IPS DF 6.9 (cell line): ENCODE data around the gene THSD8.
A peak's percentile ranks its signal among the peaks of the same experiment; 100 is the strongest.

Experiments
- DNase-seq: peaks from one replicate; pipeline ENCODE4 v3.0.0-alpha.2; 2013; ENCODE audit warnings: low read depth, low spot score
- H3K27ac ChIP-seq: one replicate; pipeline ENCODE4 v1.5.1; 2013; ENCODE audit warnings: low read length, control low read depth
- H3K27me3 ChIP-seq: 2 replicates; pipeline ENCODE4 v1.6.1; 2013; ENCODE audit warnings: mild to moderate bottlenecking, low read length; ENCODE audit not compliant: control insufficient read depth, insufficient read depth
- H3K36me3 ChIP-seq: 2 replicates; pipeline ENCODE4 v1.6.1; 2013; ENCODE audit warnings: low read length; ENCODE audit not compliant: control insufficient read depth, insufficient read depth
- H3K4me1 ChIP-seq: 2 replicates; pipeline ENCODE4 v1.6.1; 2013; ENCODE audit warnings: low read length; ENCODE audit not compliant: control insufficient read depth, insufficient read depth
- H3K4me3 ChIP-seq: 2 replicates; pipeline ENCODE4 v1.5.1; 2013; ENCODE audit warnings: mild to moderate bottlenecking, low read length
- H3K9me3 ChIP-seq: 2 replicates; pipeline ENCODE4 v1.6.1; 2013; ENCODE audit warnings: low read length, inconsistent platforms; ENCODE audit not compliant: control insufficient read depth, insufficient read depth
- WGBS: extraction: QIAGEN DNeasy Blood & Tissue Kit; methylation state at CpG from one replicate; pipeline ENCODE4 v1.1.7; 2013; ENCODE audit warnings: mixed read lengths, missing lambda C conversion rate; ENCODE audit not compliant: insufficient read length, insufficient coverage; 5-methylcytosine and 5-hydroxymethylcytosine counted together

THSD8 gene

DNA sequence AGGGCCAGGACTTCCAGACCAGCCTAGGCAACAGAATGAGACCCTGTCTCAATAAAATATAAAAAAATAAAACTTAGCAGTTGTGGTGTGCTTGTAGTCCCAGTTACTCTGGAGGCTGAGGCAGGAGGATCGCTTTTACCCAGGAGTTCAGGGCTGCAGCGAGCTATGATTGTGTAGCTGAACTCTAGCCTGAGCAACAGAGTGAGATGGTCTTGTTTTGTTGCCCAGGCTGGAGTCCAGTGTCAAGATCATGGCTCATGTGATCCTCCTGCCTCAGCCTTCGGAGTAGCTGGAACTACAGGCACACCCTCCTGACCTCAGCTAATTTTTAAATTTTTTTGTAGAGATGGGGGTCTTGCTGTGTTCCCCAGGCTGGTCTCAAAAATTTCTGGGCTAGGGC, 14.9 kb upstream of the THSD8 start:
- no peaks in the 10 kb centered on the region for H3K9me3 ChIP-seq
- no peak overlapping the region for H3K4me3 ChIP-seq
- peaks cover 17% of the 10 kb centered on the region for H3K4me1 ChIP-seq
- DNase-seq: no peak
- H3K36me3 ChIP-seq: no peaks in the 10 kb centered on the region; the same call in 1 of the 2 replicates
- H3K27ac ChIP-seq: no peak overlapping the region
- no CpG with 5 or more reads among the region's 3 CpGs for WGBS
- no peaks in the 10 kb centered on the region for H3K27me3 ChIP-seq

DNA sequence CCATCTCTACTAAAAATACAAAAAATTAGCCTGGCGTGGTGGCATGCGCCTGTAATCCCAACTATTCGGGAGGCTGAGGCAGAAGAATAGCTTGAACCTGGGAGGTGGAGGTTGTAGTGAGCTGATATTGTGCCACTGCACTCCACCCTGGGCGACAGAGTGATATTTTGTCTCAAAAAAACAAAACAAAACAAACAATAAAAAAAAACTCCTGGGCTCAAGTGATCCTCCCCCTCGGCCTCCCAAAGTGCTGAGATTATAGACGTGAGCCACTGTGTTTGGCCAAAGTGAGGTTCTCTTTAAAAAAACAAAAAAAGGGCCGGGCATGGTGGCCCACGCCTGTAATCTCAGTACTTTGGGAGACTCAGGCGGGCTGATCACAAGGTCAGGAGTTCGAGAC, 14.4 kb upstream of the THSD8 start:
- Histone ChIP-seq H3K27me3 (no peaks in the 10 kb centered on the region), H3K9me3 (no peaks in the 10 kb centered on the region), H3K4me1 (peaks cover 13% of the 10 kb centered on the region), H3K36me3 (no peaks in the 10 kb centered on the region; the same call in 1 of the 2 replicates), H3K4me3 (no peak overlapping the region), H3K27ac (no peak overlapping the region)
- DNase-seq: no peak
- no CpG with 5 or more reads among the region's 10 CpGs for WGBS

DNA sequence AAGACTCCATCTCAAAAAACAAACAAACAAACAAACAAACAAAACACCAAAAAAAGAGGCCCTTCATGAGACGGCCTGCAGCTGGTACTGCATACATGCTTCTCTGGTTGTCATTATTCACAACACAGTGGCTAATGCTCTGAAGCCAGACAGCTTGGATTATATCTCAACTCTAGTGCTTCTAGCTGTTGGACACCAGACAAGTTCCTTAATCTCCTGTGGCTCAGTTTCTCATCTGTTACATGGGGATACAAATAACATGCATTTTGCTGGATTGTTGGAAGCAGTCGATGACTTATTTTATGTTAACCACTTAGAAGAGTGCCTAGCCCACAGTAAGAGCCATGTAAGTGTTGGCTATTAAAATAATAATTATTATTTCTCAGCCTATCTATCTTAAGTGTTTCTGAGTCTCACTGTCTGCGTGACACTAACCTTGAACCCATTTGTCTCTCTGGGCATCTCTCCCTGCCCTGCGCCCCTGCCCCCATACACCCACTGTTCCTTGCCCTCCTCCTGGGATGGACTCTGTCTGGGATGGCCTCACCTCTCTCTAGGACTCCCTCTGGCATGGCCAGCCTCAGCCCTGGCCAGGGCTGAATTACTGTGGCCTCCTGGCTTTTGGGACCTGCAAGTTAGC, 13.7 kb upstream of the THSD8 start:
- peaks cover 14% of the 10 kb centered on the region for H3K4me1 ChIP-seq
- no peaks in the 10 kb centered on the region for H3K9me3 ChIP-seq
- no peak for DNase-seq
- no peaks in the 10 kb centered on the region for H3K36me3 ChIP-seq
- H3K4me3 ChIP-seq: no peak overlapping the region
- no CpG with 5 or more reads among the region's 4 CpGs for WGBS
- H3K27me3 ChIP-seq: no peaks in the 10 kb centered on the region
- no peak overlapping the region for H3K27ac ChIP-seq

DNA sequence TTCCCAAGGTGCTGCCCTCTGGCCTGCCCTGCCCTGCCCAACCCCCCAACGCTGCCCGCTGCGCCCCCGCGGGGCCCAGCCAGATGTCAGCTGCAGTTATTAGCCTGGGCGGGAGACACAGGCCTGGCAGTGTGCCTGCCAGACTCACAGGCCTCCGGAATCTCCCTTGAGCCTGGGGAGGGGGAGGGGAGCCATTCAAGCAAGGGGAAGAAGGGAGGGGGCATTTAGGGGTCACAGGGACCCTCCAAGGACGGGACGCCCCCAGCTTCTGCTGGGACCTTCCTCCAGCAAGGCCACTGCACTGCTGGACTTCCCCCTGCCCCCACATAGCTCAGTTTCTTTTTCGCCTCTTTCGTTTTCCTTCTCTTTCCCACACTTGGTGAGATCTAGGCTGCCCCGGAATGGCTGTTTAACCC, 13.2 kb upstream of the THSD8 start:
- H3K9me3 ChIP-seq: no peaks in the 10 kb centered on the region
- H3K27me3 ChIP-seq: no peaks in the 10 kb centered on the region
- no peak overlapping the region for H3K27ac ChIP-seq
- no peak overlapping the region; the same call in 1 of the 2 replicates for H3K4me3 ChIP-seq
- no peaks in the 10 kb centered on the region for H3K36me3 ChIP-seq
- WGBS: no CpG with 5 or more reads among the region's 12 CpGs
- no peak for DNase-seq
- peaks cover 10% of the 10 kb centered on the region for H3K4me1 ChIP-seq

DNA sequence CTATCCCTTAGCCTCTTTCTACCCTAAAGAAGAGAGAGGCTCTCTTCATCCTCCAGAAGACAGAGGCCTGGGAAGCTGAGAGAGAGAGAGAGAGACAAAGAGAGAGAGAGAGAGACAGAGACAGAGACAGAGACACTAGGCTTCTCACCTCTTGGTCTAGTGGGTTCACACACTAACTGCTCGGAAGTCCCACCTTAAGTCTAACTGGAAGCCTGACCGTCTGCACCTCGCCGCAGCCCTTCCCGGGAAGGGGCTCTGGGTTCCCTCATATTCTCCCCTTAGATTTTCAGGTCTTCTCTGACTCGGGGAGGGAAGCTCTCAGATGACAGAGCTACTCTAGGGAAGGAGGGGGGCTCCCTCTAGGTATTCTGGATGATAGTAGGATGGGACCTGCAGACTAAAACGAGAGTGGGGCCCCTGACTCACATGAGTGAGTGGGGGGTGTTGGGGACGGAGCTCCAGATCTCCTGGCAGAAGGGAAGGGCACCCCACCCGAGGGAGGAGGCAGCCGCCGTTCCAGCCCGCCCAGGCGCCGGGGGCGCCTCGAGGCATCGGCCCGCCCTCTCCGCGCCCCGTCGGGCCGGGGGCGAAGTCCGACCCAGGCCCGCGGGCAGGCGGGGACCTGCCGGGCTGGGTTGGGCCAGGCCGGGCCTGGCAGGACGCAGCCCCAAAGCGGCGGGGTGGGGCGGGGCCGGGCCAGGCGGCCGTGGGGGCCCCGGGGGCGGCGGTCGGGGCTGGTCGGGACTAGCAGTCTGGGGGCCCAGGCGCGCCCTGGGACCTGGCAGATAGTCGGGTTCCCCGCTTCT, 12.6 kb upstream of the THSD8 start:
- Histone ChIP-seq H3K36me3 (no peaks in the 10 kb centered on the region), H3K27ac (no peak overlapping the region), H3K4me1 (peaks cover 10% of the 10 kb centered on the region), H3K4me3 (peak overlapping the region; percentile 43; the same call in 1 of the 2 replicates), H3K9me3 (no peaks in the 10 kb centered on the region), H3K27me3 (no peaks in the 10 kb centered on the region)
- no CpG with 5 or more reads among the region's 46 CpGs for WGBS
- DNase-seq: no peak

DNA sequence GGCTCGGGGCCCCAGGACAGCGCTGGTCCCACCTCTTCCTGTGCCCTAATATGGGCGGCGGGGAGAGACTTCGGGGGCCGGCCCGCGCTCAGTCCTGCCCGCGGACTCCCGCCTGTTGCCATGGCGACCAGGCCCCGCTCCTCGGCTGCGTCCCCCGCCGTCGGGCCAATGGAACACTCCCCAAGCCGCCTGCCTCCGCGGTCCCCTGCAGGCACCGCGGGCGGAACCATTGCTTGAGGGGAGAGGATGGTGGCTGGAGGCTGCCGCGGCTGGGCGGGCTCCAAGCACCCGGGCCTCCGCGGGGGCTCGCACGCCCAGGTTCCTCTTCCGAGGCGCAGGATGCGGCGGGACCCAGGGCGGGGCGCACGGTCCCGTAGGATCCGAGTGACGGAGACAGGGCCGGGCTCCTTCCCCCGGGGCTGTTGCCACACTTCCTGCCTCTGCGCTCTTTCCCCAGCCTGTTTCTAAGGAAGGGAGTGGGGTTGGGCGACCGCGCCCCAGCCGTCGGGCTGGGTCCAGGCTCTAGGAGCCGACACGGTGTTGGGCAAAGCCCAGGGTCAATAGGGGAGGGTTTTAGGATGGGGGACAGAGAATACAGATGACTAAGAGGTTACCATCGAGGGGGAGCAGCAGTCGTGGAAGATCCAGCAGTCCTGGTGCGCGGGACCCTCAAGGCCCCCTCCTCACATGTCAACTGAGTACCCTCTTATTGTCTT, 11.8 kb upstream of the THSD8 start:
- H3K27me3 ChIP-seq: no peaks in the 10 kb centered on the region
- H3K4me3 ChIP-seq: peak overlapping the region; percentile 43; the same call in 1 of the 2 replicates
- WGBS: no CpG with 5 or more reads among the region's 56 CpGs
- DNase-seq: no peak
- H3K36me3 ChIP-seq: no peaks in the 10 kb centered on the region
- H3K9me3 ChIP-seq: no peaks in the 10 kb centered on the region
- no peak overlapping the region for H3K27ac ChIP-seq
- peaks cover 10% of the 10 kb centered on the region for H3K4me1 ChIP-seq

DNA sequence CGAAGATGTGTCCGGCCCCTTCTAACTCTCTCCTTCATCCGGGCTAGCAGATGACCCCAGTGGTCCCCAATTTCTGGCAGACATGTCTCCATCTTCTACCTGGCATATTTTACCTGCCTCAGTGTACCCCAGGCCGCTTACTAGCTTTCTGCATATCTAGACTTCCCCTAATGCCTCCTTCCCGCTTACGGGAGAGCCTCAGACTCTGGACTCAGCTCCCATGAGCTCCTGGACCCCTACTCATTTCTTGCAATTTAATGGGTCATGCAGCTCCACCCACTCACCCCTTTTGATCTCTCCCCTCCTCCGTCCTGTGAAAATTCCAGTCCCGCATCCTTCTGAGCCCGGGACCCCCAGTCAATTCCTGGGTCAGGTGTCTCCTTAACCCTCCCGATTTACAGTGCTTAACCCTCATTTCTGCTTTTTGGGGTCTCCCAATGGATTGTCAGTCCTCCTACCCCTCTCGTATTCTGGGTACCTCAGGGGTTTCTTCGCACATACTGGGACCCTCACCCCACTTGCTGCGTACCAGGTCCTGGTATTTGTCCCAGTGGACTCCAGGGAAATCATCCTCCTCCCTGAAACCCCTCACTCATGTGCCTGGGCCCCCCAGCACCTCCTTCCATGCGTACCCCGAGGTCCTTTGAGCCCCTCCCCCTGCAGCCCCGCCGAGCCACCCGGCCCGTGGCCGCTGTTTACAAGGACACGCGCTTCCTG, 11.1 kb upstream of the THSD8 start:
- Histone ChIP-seq H3K36me3 (no peaks in the 10 kb centered on the region), H3K4me1 (peaks cover 10% of the 10 kb centered on the region), H3K27me3 (no peaks in the 10 kb centered on the region), H3K9me3 (no peaks in the 10 kb centered on the region), H3K27ac (no peak overlapping the region), H3K4me3 (peak overlapping the region; percentile 59; the same call in 1 of the 2 replicates)
- WGBS: no CpG with 5 or more reads among the region's 22 CpGs
- DNase-seq: no peak

DNA sequence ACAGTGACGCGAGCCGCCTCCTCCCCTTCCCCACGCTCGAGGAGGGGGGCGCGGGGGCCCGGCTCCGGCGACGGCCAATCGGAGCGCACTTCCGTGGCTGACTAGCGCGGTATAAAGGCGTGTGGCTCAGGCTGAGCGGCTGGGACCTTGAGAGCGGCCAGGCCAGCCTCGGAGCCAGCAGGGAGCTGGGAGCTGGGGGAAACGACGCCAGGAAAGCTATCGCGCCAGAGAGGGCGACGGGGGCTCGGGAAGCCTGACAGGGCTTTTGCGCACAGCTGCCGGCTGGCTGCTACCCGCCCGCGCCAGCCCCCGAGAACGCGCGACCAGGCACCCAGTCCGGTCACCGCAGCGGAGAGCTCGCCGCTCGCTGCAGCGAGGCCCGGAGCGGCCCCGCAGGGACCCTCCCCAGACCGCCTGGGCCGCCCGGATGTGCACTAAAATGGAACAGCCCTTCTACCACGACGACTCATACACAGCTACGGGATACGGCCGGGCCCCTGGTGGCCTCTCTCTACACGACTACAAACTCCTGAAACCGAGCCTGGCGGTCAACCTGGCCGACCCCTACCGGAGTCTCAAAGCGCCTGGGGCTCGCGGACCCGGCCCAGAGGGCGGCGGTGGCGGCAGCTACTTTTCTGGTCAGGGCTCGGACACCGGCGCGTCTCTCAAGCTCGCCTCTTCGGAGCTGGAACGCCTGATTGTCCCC, 10.4 kb upstream of the THSD8 start, which contains the start of gene JUNB:
Gene JUNB (plus strand): TSS at position 142 of the 706 bp plus-strand sequence. CDS start 286 bp downstream, at position 428.
- Histone ChIP-seq H3K27ac (no peak within 1 kb of the TSS), H3K36me3 (no peaks in the 10 kb centered on the region), H3K4me3 (peak within 1 kb of the TSS; percentile 59), H3K9me3 (no peaks in the 10 kb centered on the region), H3K27me3 (no peaks in the 10 kb centered on the region), H3K4me1 (peaks cover 13% of the 10 kb centered on the region)
- no peak for DNase-seq
- no CpG with 5 or more reads among the region's 73 CpGs for WGBS

DNA sequence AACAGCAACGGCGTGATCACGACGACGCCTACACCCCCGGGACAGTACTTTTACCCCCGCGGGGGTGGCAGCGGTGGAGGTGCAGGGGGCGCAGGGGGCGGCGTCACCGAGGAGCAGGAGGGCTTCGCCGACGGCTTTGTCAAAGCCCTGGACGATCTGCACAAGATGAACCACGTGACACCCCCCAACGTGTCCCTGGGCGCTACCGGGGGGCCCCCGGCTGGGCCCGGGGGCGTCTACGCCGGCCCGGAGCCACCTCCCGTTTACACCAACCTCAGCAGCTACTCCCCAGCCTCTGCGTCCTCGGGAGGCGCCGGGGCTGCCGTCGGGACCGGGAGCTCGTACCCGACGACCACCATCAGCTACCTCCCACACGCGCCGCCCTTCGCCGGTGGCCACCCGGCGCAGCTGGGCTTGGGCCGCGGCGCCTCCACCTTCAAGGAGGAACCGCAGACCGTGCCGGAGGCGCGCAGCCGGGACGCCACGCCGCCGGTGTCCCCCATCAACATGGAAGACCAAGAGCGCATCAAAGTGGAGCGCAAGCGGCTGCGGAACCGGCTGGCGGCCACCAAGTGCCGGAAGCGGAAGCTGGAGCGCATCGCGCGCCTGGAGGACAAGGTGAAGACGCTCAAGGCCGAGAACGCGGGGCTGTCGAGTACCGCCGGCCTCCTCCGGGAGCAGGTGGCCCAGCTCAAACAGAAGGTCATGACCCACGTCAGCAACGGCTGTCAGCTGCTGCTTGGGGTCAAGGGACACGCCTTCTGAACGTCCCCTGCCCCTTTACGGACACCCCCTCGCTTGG, 9.6 kb upstream of the THSD8 start:
- no peak for DNase-seq
- H3K4me1 ChIP-seq: peaks cover 13% of the 10 kb centered on the region
- no CpG with 5 or more reads among the region's 84 CpGs for WGBS
- no peaks in the 10 kb centered on the region for H3K9me3 ChIP-seq
- H3K27me3 ChIP-seq: no peaks in the 10 kb centered on the region
- no peak overlapping the region for H3K27ac ChIP-seq
- H3K36me3 ChIP-seq: no peaks in the 10 kb centered on the region
- H3K4me3 ChIP-seq: peak overlapping the region; percentile 59
